Measurements from ENCODE around the gene KAT6B. TPM values are rescaled to one million over a fixed set of nuclear protein-coding genes. Genes with fewer than 3 reads are reported as not detected.

Gene KAT6B
- total RNA-seq, 1 donor from 2014 or later = 21.7 TPM

- Mint-ChIP-seq H3K27me3 (ENCODE audit: low read depth, unreplicated experiment) (no peaks in the 10 kb centered on the region), H3K9me3 (ENCODE audit: unreplicated experiment) (no peaks in the 10 kb centered on the region), H3K4me1 (ENCODE audit: low read depth, unreplicated experiment) (no peaks in the 10 kb centered on the region), H3K36me3 (ENCODE audit: low read depth, unreplicated experiment) (no peaks in the 10 kb centered on the region), H3K27ac (ENCODE audit: unreplicated experiment) (no peak overlapping the region), H3K4me3 (ENCODE audit: unreplicated experiment) (no peak overlapping the region)
- H3K9ac ChIP-seq (ENCODE audit: low read length) = no peak overlapping the region
- no peak for FAIRE-seq
- no peak overlapping the region for H3K4me2 ChIP-seq (ENCODE audit: low read length)
- H3K27ac ChIP-seq (ENCODE audit: low read depth, low read length) = no peak overlapping the region
- H3K4me3 ChIP-seq (ENCODE audit: insufficient read depth, low read depth, low read length) = no peak overlapping the region
- no peak overlapping the region for H2AFZ ChIP-seq (ENCODE audit: low read depth, low read length)
- H3K27me3 ChIP-seq (ENCODE audit: insufficient read depth, low read length) = no peaks in the 10 kb centered on the region
- no peaks in the 10 kb centered on the region for H3K9me3 ChIP-seq (ENCODE audit: insufficient read depth, low read depth, low read length)
- no peaks in the 10 kb centered on the region for H3K4me1 ChIP-seq (ENCODE audit: insufficient read depth, low read length)
- peaks cover 26% of the 10 kb centered on the region for H3K79me2 ChIP-seq (ENCODE audit: insufficient read depth, low read length)
- peaks cover 63% of the 10 kb centered on the region for H4K20me1 ChIP-seq (ENCODE audit: insufficient read depth, low read length)
- no peaks in the 10 kb centered on the region for H3K36me3 ChIP-seq (ENCODE audit: insufficient read depth, low read length)
- TF ChIP-seq EZH2 (IDR thresholded peaks at IDR 0.05; ENCODE audit: insufficient read depth, low read length) (no peak), CTCF (IDR thresholded peaks at IDR 0.05; ENCODE audit: insufficient read depth, low read depth, low read length) (no peak)
- no peak for DNase-seq (ENCODE audit: low read depth)
Observed at GRCh38 chr10:74869635-74870034, 43.2 kb downstream of the KAT6B start.

- peaks cover 25% of the 10 kb centered on the region for H3K79me2 ChIP-seq (ENCODE audit: insufficient read depth, low read length)
- no peaks in the 10 kb centered on the region for H3K4me1 ChIP-seq (ENCODE audit: insufficient read depth, low read length)
- H3K4me3 ChIP-seq (ENCODE audit: insufficient read depth, low read depth, low read length) = no peak overlapping the region
Observed at GRCh38 chr10:74870191-74870590, 43.8 kb downstream of the KAT6B start.

More at GRCh38 chr10:74870191-74870590, 43.8 kb downstream of the KAT6B start:
- TF ChIP-seq EZH2 (IDR thresholded peaks at IDR 0.05; ENCODE audit: insufficient read depth, low read length) (no peak), CTCF (IDR thresholded peaks at IDR 0.05; ENCODE audit: insufficient read depth, low read depth, low read length) (no peak)
- Histone ChIP-seq H3K36me3 (ENCODE audit: insufficient read depth, low read length) (no peaks in the 10 kb centered on the region), H3K27me3 (ENCODE audit: insufficient read depth, low read length) (no peaks in the 10 kb centered on the region), H2AFZ (ENCODE audit: low read depth, low read length) (no peak overlapping the region), H3K9ac (ENCODE audit: low read length) (no peak overlapping the region), H3K27ac (ENCODE audit: low read depth, low read length) (no peak overlapping the region), H3K4me2 (ENCODE audit: low read length) (no peak overlapping the region), H4K20me1 (ENCODE audit: insufficient read depth, low read length) (peaks cover 67% of the 10 kb centered on the region), H3K9me3 (ENCODE audit: insufficient read depth, low read depth, low read length) (no peaks in the 10 kb centered on the region)
- H3K27ac Mint-ChIP-seq (ENCODE audit: unreplicated experiment) = no peak overlapping the region
- H3K9me3 Mint-ChIP-seq (ENCODE audit: unreplicated experiment) = no peaks in the 10 kb centered on the region
- H3K36me3 Mint-ChIP-seq (ENCODE audit: low read depth, unreplicated experiment) = no peaks in the 10 kb centered on the region
- no peak overlapping the region for H3K4me3 Mint-ChIP-seq (ENCODE audit: unreplicated experiment)
- H3K4me1 Mint-ChIP-seq (ENCODE audit: low read depth, unreplicated experiment) = no peaks in the 10 kb centered on the region
- no peaks in the 10 kb centered on the region for H3K27me3 Mint-ChIP-seq (ENCODE audit: low read depth, unreplicated experiment)
- DNase-seq (ENCODE audit: low read depth) (no peak), FAIRE-seq (no peak)

All from astrocyte (in vitro differentiated cells and primary cell).